Smooth muscle cell (in vitro differentiated cells): ENCODE results near the gene TXNRD1. TPM values are rescaled to one million over a fixed set of nuclear protein-coding genes. Genes with fewer than 3 reads are reported as not detected.
A peak's percentile ranks its signal among the peaks of the same experiment; 100 is the strongest.

Experiments
- DNase-seq: peaks from one replicate; lab custom pipeline; 2025; ENCODE audit not compliant: unreplicated experiment; lab: John Stamatoyannopoulos, UW
- H2AFZ ChIP-seq: fragments of 200-600 bp; sonication (generic); 2 replicates; pipeline ENCODE4 v1.6.0; 2016; ENCODE audit warnings: antibody characterized with exemption, low read depth, mild to moderate bottlenecking
- H3F3A ChIP-seq: fragments of 200-600 bp; sonication (generic); 2 replicates; pipeline ENCODE4 v1.6.0; 2017; ENCODE audit warnings: antibody characterized with exemption, low read depth
- H3K27ac ChIP-seq: fragments of 200-600 bp; sonication (generic); 2 replicates; pipeline ENCODE4 v1.5.1; 2016; ENCODE audit warnings: low read depth, mild to moderate bottlenecking
- H3K27me3 ChIP-seq: fragments of 200-600 bp; sonication (generic); 2 replicates; pipeline ENCODE4 v1.6.1; 2016; ENCODE audit warnings: low read depth, mild to moderate bottlenecking
- H3K36me3 ChIP-seq: fragments of 200-600 bp; sonication (generic); 2 replicates; pipeline ENCODE4 v1.5.1; 2016; ENCODE audit warnings: low read depth
- H3K4me1 ChIP-seq: fragments of 200-600 bp; sonication (generic); 2 replicates; pipeline ENCODE4 v1.5.1; 2016; ENCODE audit warnings: low read depth
- H3K4me2 ChIP-seq: fragments of 200-600 bp; sonication (generic); 2 replicates; pipeline ENCODE4 v1.6.0; 2016; ENCODE audit warnings: mild to moderate bottlenecking
- H3K4me3 ChIP-seq: fragments of 200-600 bp; sonication (generic); 2 replicates; pipeline ENCODE4 v1.5.1; 2016; ENCODE audit warnings: mild to moderate bottlenecking
- H3K79me2 ChIP-seq: fragments of 200-600 bp; sonication (generic); 2 replicates; pipeline ENCODE4 v1.6.0; 2016; ENCODE audit warnings: low read depth, mild to moderate bottlenecking
- H3K9ac ChIP-seq: fragments of 200-600 bp; sonication (generic); 2 replicates; pipeline ENCODE4 v1.6.0; 2016; ENCODE audit warnings: low read depth
- H3K9me3 ChIP-seq: fragments of 200-600 bp; sonication (generic); replicated peaks from 2 replicates; pipeline ENCODE4 v1.5.1; 2016; ENCODE audit warnings: low read depth
- H4K20me1 ChIP-seq: fragments of 200-600 bp; sonication (generic); 2 replicates; pipeline ENCODE4 v1.6.0; 2016; ENCODE audit warnings: low read depth
- CTCF ChIP-seq: fragments of 200-600 bp; sonication (generic); IDR thresholded peaks from 2 replicates; pipeline ENCODE4 v1.5.1; 2017; ENCODE audit warnings: borderline replicate concordance, mild to moderate bottlenecking, antibody characterized with exemption; ENCODE audit not compliant: insufficient read depth, poor library complexity, severe bottlenecking
- WGBS: methylation state at CpG from one replicate; pipeline ENCODE4 v1.1.7; 2016; ENCODE audit warnings: low lambda C conversion rate; 5-methylcytosine and 5-hydroxymethylcytosine counted together
- polyA plus RNA-seq: library from polyadenylated mRNA; unstranded; fragments of >200 nt; fragmentation: Nextera tagmentation; extraction: Ambion mirVana; gene quantifications from 2 replicates; pipeline ENCODE4 v1.2.1, GENCODE V29; 2016
- total RNA-seq: library from RNA; depleted of rRNA; stranded (reverse); fragments of >200 nt; gene quantifications from 2 replicates; pipeline ENCODE4 v1.2.3, GENCODE V29; 2014

The TXNRD1 gene
- 42.6 and 61.7 TPM in 2 replicates for total RNA-seq
- polyA plus RNA-seq = 31.1 and 39.9 TPM in 2 replicates

GRCh38 chr12:104215638-104216297 lies at the start of gene TXNRD1:
TSS of gene TXNRD1 (plus strand) at chr12:104215779. CDS start at chr12:104215803, 24 bp downstream.
- no peaks in the 10 kb centered on the region for H3F3A ChIP-seq
- DNase-seq = peak; percentile 51
- H3K27me3 ChIP-seq = no peaks in the 10 kb centered on the region
- no peaks in the 10 kb centered on the region for H3K36me3 ChIP-seq
- peak within 1 kb of the TSS; percentile 87 for H2AFZ ChIP-seq
- H3K4me2 ChIP-seq = peak within 1 kb of the TSS; percentile 86
- peaks cover 5% of the 10 kb centered on the region for H3K4me1 ChIP-seq
- peak within 1 kb of the TSS; percentile 73 for H3K9ac ChIP-seq
- no peaks in the 10 kb centered on the region for H3K9me3 ChIP-seq
- no peak within 1 kb of the TSS for H3K27ac ChIP-seq
- TF ChIP-seq CTCF = peak; percentile 83
- WGBS = 2% methylated on average over 69 of the region's 71 CpGs
- H3K79me2 ChIP-seq = no peaks in the 10 kb centered on the region
- H4K20me1 ChIP-seq = no peaks in the 10 kb centered on the region
- peak within 1 kb of the TSS; percentile 59 for H3K4me3 ChIP-seq

GRCh38 chr12:104165801-104166200 lies 49.8 kb upstream of the TXNRD1 start:
- no peak overlapping the region for H2AFZ ChIP-seq
- no peaks in the 10 kb centered on the region for H3K4me1 ChIP-seq
- H3F3A ChIP-seq = no peaks in the 10 kb centered on the region
- no peak overlapping the region for H3K4me3 ChIP-seq
- no peaks in the 10 kb centered on the region for H3K27me3 ChIP-seq
- DNase-seq = no peak
- no peak overlapping the region for H3K27ac ChIP-seq
- H3K4me2 ChIP-seq = no peak overlapping the region
- no peak overlapping the region for H3K9ac ChIP-seq
- H4K20me1 ChIP-seq = no peaks in the 10 kb centered on the region
- TF ChIP-seq CTCF = no peak
- 77% methylated on average over 2 of the region's 2 CpGs for WGBS
- no peaks in the 10 kb centered on the region for H3K79me2 ChIP-seq
- no peaks in the 10 kb centered on the region for H3K36me3 ChIP-seq
- no peaks in the 10 kb centered on the region for H3K9me3 ChIP-seq

- Histone ChIP-seq H3K4me1 (no peaks in the 10 kb centered on the region), H3K4me2 (no peak overlapping the region), H3K4me3 (no peak overlapping the region), H3K9ac (no peak overlapping the region), H3K27me3 (no peaks in the 10 kb centered on the region), H2AFZ (no peak overlapping the region), H3K27ac (no peak overlapping the region), H3K36me3 (no peaks in the 10 kb centered on the region), H3K79me2 (no peaks in the 10 kb centered on the region), H3K9me3 (no peaks in the 10 kb centered on the region), H4K20me1 (no peaks in the 10 kb centered on the region), H3F3A (no peaks in the 10 kb centered on the region)
- WGBS = 90% methylated on average over 6 of the region's 6 CpGs
- TF ChIP-seq CTCF = no peak
- DNase-seq = no peak
These were observed 49.1 kb upstream of the TXNRD1 start for GRCh38 chr12:104166465-104166864.
